ENCODE results near the gene GFRA1. TPM values are rescaled to one million over a fixed set of nuclear protein-coding genes. Genes with fewer than 3 reads are reported as not detected.

GFRA1 gene
- total and polyA plus RNA-seq, 2 of the 4 experiments (the other 2 are of a cell fraction) = 9.1 to 9.3 TPM

DNA sequence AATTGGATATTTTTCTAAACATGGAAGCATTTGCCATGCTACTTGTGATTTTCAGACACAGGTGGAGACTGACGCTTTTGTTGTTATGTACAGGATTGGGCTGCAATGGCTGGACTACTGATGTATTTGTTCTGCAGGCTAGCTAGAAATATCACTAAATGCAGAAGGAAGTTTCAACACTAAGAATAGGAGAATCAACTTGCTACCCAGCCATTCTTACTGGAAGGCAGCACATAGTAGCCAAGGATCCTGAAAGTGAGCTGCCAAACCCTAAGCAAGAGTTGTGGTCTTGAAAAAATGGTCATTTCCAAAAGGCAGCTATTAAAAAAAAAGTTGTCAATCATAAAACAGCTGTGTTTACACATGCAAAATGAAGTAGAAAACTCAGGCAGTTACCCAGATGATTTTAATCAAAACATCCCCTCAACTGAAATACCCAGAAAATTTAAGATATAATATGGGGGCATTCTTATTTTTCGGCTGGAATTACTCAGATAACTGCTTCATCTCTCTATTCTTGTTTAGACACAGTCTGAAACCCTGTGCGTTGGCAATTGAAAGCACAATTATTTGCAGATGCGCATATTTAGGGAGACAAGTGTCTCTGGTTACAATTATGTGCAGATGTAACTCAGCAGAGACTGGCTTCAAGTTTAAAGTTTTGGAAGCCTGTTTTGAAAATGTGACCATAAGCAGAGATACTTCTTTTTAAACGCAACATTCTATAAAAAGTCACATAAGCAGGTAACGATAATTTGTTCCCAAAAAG, 31.2 kb downstream of the GFRA1 start:
- BruUV-seq (replicated peaks) = no TSS peak
- no peaks in the 10 kb centered on the region for H3K9me1 ChIP-seq (ENCODE audit: insufficient read depth, low read length)
- no peaks in the 10 kb centered on the region for H3K4me1 ChIP-seq (ENCODE audit: control insufficient read depth, insufficient read depth, low read length)
- no peak overlapping the region for H3K9ac ChIP-seq (ENCODE audit: low read depth, low read length)
- H2AFZ ChIP-seq (replicated peaks; ENCODE audit: low read length, poor library complexity) = no peak overlapping the region
- intact Hi-C loops (cut with micrococcal nuclease) = no loop called here
- no peak overlapping the region for H2BK5ac ChIP-seq (ENCODE audit: low read depth, low read length, poor library complexity, severe bottlenecking)
- H2BK20ac ChIP-seq (ENCODE audit: low read depth, low read length) = no peak overlapping the region
- no peaks in the 10 kb centered on the region for H3K9me3 ChIP-seq (ENCODE audit: control insufficient read depth, insufficient read depth, low read length)
- ChIA-PET POLR2A (ENCODE audit: unreplicated experiment) (no interaction called here), CTCF (no interaction called here)
- in situ Hi-C loops (cut with MboI; ENCODE audit: low sequenced_read_pairs) = no loop called here
- TF ChIP-seq CHD1 (IDR thresholded peaks at IDR 0.05; ENCODE audit: low read depth, low read length) (no peak), BHLHE40 (IDR thresholded peaks at IDR 0.05; ENCODE audit: low read depth, low read length) (no peak), RCOR1 (IDR thresholded peaks at IDR 0.05; ENCODE audit: insufficient replicate concordance, low read length) (no peak), SMC3 (IDR thresholded peaks at IDR 0.05; ENCODE audit: low read depth, low read length) (no peak), FOS (IDR thresholded peaks at IDR 0.05; ENCODE audit: low read depth, low read length) (no peak), RFX5 (IDR thresholded peaks at IDR 0.05; ENCODE audit: low read depth, low read length) (no peak), CEBPB (IDR thresholded peaks at IDR 0.05; ENCODE audit: low read depth, low read length) (no peak), MXI1 (IDR thresholded peaks at IDR 0.05; ENCODE audit: borderline replicate concordance, low read depth, low read length) (no peak), NFE2L2 (IDR thresholded peaks at IDR 0.05; ENCODE audit: low read depth, low read length) (no peak), POLR2A (IDR thresholded peaks at IDR 0.05; ENCODE audit: low read depth, low read length) (no peak), MAFK (IDR thresholded peaks at IDR 0.05; ENCODE audit: low read depth, low read length) (no peak), MAZ (IDR thresholded peaks at IDR 0.05; ENCODE audit: borderline replicate concordance, low read depth, low read length) (no peak)
- TF ChIP-seq, protein P1, sequence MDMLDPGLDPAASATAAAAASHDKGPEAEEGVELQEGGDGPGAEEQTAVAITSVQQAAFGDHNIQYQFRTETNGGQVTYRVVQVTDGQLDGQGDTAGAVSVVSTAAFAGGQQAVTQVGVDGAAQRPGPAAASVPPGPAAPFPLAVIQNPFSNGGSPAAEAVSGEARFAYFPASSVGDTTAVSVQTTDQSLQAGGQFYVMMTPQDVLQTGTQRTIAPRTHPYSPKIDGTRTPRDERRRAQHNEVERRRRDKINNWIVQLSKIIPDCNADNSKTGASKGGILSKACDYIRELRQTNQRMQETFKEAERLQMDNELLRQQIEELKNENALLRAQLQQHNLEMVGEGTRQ (IDR thresholded peaks at IDR 0.05; ENCODE audit: low read depth, low read length) = no peak
- TF ChIP-seq, protein P2, sequence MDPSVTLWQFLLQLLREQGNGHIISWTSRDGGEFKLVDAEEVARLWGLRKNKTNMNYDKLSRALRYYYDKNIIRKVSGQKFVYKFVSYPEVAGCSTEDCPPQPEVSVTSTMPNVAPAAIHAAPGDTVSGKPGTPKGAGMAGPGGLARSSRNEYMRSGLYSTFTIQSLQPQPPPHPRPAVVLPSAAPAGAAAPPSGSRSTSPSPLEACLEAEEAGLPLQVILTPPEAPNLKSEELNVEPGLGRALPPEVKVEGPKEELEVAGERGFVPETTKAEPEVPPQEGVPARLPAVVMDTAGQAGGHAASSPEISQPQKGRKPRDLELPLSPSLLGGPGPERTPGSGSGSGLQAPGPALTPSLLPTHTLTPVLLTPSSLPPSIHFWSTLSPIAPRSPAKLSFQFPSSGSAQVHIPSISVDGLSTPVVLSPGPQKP (IDR thresholded peaks at IDR 0.05; ENCODE audit: borderline replicate concordance, low read depth, low read length) = no peak
- TF ChIP-seq, protein P3, sequence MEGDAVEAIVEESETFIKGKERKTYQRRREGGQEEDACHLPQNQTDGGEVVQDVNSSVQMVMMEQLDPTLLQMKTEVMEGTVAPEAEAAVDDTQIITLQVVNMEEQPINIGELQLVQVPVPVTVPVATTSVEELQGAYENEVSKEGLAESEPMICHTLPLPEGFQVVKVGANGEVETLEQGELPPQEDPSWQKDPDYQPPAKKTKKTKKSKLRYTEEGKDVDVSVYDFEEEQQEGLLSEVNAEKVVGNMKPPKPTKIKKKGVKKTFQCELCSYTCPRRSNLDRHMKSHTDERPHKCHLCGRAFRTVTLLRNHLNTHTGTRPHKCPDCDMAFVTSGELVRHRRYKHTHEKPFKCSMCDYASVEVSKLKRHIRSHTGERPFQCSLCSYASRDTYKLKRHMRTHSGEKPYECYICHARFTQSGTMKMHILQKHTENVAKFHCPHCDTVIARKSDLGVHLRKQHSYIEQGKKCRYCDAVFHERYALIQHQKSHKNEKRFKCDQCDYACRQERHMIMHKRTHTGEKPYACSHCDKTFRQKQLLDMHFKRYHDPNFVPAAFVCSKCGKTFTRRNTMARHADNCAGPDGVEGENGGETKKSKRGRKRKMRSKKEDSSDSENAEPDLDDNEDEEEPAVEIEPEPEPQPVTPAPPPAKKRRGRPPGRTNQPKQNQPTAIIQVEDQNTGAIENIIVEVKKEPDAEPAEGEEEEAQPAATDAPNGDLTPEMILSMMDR (conservative IDR thresholded peaks at IDR 0.05; ENCODE audit: low read depth, low read length) = no peak
- H3K27me3 ChIP-seq (ENCODE audit: control insufficient read depth, insufficient read depth, low read length) = no peaks in the 10 kb centered on the region
- no peak overlapping the region for H3K23ac ChIP-seq (ENCODE audit: low read depth, low read length)
- no peak overlapping the region for H4K8ac ChIP-seq (ENCODE audit: low read depth in 2 of 2, low read length in 2 of 2)
- H2AK5ac ChIP-seq (ENCODE audit: low read depth, low read length) = no peak overlapping the region
- H2BK120ac ChIP-seq (ENCODE audit: low read depth, low read length) = no peak overlapping the region
- H3K79me1 ChIP-seq (ENCODE audit: low read depth in 1 of 2, low read length in 2 of 2) = no peaks in the 10 kb centered on the region
- no peak for ATAC-seq (ENCODE audit: low read depth)
- no peak overlapping the region for H3K4me2 ChIP-seq (ENCODE audit: low read depth, low read length)
- H4K5ac ChIP-seq (ENCODE audit: low read depth, low read length) = no peak overlapping the region
- DNase-seq = no peak
- H4K91ac ChIP-seq (ENCODE audit: insufficient read depth, low read depth, low read length) = no peak overlapping the region
- dilution Hi-C loops (cut with HindIII; ENCODE audit: low sequenced_read_pairs, unreplicated experiment) = no loop called here
- H3K27ac ChIP-seq (ENCODE audit: insufficient read depth, low read length) = no peak overlapping the region
- H3K4ac ChIP-seq (ENCODE audit: low read depth, low read length) = no peak overlapping the region
- 100% methylated on average over 1 of the region's 6 CpGs; no CpG with 5 or more reads in 1 of the 2 experiments for WGBS, 2 experiments (ENCODE audit: extremely low coverage in 2 of 2, insufficient read length in 1 of 2)
- H4K20me1 ChIP-seq (ENCODE audit: insufficient read depth, low read length) = no peaks in the 10 kb centered on the region
- no peak overlapping the region for H2BK15ac ChIP-seq (ENCODE audit: low read depth, low read length)
- no peak overlapping the region for H3K14ac ChIP-seq (replicated peaks; ENCODE audit: low read depth, low read length)
- H2AK9ac ChIP-seq (replicated peaks; ENCODE audit: low read depth, low read length, poor library complexity) = no peak overlapping the region
- H3K36me3 ChIP-seq (ENCODE audit: control insufficient read depth, insufficient read depth, low read length) = no peaks in the 10 kb centered on the region
- H3K56ac ChIP-seq (ENCODE audit: extremely low read depth, insufficient read depth, low read length) = no peak overlapping the region
- no peak overlapping the region for H3K4me3 ChIP-seq (ENCODE audit: insufficient read depth, low read depth, low read length)
- no peak overlapping the region for H3K18ac ChIP-seq (ENCODE audit: low read depth, low read length)
